ENCODE data around the gene SLC39A6.

The SLC39A6 gene

GRCh38 chr18:36114738-36115137, 14.4 kb downstream of the SLC39A6 start:
- TF ChIP-seq CTCF (IDR thresholded peaks at IDR 0.05; ENCODE audit: low read depth, low read length, missing control alignments), result no peak
- no peak overlapping the region for H3K4me3 ChIP-seq (replicated peaks; ENCODE audit: low read depth, low read length)
- no peak for DNase-seq (ENCODE audit: extremely low read depth, low read depth)

GRCh38 chr18:36114251-36114650, 14.9 kb downstream of the SLC39A6 start:
- no peak for DNase-seq (ENCODE audit: extremely low read depth, low read depth)
- H3K4me3 ChIP-seq (replicated peaks; ENCODE audit: low read depth, low read length), result no peak overlapping the region

GRCh38 chr18:36112302-36112701, 16.8 kb downstream of the SLC39A6 start:
- DNase-seq (ENCODE audit: extremely low read depth, low read depth), result no peak
- no peak for TF ChIP-seq CTCF (IDR thresholded peaks at IDR 0.05; ENCODE audit: low read depth, low read length, missing control alignments)
- no peak overlapping the region for H3K4me3 ChIP-seq (replicated peaks; ENCODE audit: low read depth, low read length)

More at GRCh38 chr18:36114251-36114650, 14.9 kb downstream of the SLC39A6 start:
- TF ChIP-seq CTCF (IDR thresholded peaks at IDR 0.05; ENCODE audit: low read depth, low read length, missing control alignments), result no peak

GRCh38 chr18:36109737-36110136, 19.4 kb downstream of the SLC39A6 start:
- no peak for TF ChIP-seq CTCF (IDR thresholded peaks at IDR 0.05; ENCODE audit: low read depth, low read length, missing control alignments)
- DNase-seq (ENCODE audit: extremely low read depth, low read depth), result no peak
- H3K4me3 ChIP-seq (replicated peaks; ENCODE audit: low read depth, low read length), result no peak overlapping the region

- DNase-seq (ENCODE audit: extremely low read depth, low read depth), result no peak
- no peak overlapping the region for H3K4me3 ChIP-seq (replicated peaks; ENCODE audit: low read depth, low read length)
- TF ChIP-seq CTCF (IDR thresholded peaks at IDR 0.05; ENCODE audit: low read depth, low read length, missing control alignments), result no peak
These were observed 20.5 kb downstream of the SLC39A6 start for GRCh38 chr18:36108601-36109000.

- TF ChIP-seq CTCF (IDR thresholded peaks at IDR 0.05; ENCODE audit: low read depth, low read length, missing control alignments), result no peak
- H3K4me3 ChIP-seq (replicated peaks; ENCODE audit: low read depth, low read length), result no peak overlapping the region
- DNase-seq (ENCODE audit: extremely low read depth, low read depth), result no peak
These were observed 20.9 kb downstream of the SLC39A6 start for GRCh38 chr18:36108196-36108595.

GRCh38 chr18:36107477-36107876, 21.7 kb downstream of the SLC39A6 start:
- no peak for TF ChIP-seq CTCF (IDR thresholded peaks at IDR 0.05; ENCODE audit: low read depth, low read length, missing control alignments)
- no peak overlapping the region for H3K4me3 ChIP-seq (replicated peaks; ENCODE audit: low read depth, low read length)
- no peak for DNase-seq (ENCODE audit: extremely low read depth, low read depth)

Measured in HFF-Myc (cell line).